Activated CD4-positive, alpha-beta memory T cell treated with anti-CD3 and anti-CD28 coated beads for 36 hours (primary cell): ENCODE results near the gene TMEM170B. TPM values are rescaled to one million over a fixed set of nuclear protein-coding genes. Genes with fewer than 3 reads are reported as not detected.

Source experiments
- CTCF ChIA-PET: fragments of 350-600 bp; sonication (Branson Sonifier 250); formaldehyde crosslinking; loops from one replicate; lab custom pipeline; 2021; ENCODE audit warnings: antibody characterized with exemption, inconsistent platforms; lab: Charles Lee
- POLR2A ChIA-PET: fragments of 350-600 bp; sonication (Branson Sonifier 250); formaldehyde crosslinking; loops from one replicate; lab custom pipeline; 2021; ENCODE audit warnings: antibody characterized with exemption; lab: Charles Lee
- DNase-seq: peaks from one replicate; pipeline ENCODE4 v3.0.0-alpha.2; 2020
- H3K27ac Mint-ChIP-seq: one replicate; pipeline ENCODE4 v1.8.0; 2021; ENCODE audit warnings: mixed read lengths
- H3K27me3 Mint-ChIP-seq: one replicate; pipeline ENCODE4 v1.8.0; 2021; ENCODE audit warnings: mixed read lengths
- H3K36me3 Mint-ChIP-seq: one replicate; pipeline ENCODE4 v1.8.0; 2021; ENCODE audit warnings: mixed read lengths
- H3K4me1 Mint-ChIP-seq: one replicate; pipeline ENCODE4 v1.8.0; 2021; ENCODE audit warnings: low read depth, mixed read lengths
- H3K4me3 Mint-ChIP-seq: one replicate; pipeline ENCODE4 v1.8.0; 2021; ENCODE audit warnings: mild to moderate bottlenecking, mixed read lengths
- H3K9me3 Mint-ChIP-seq: one replicate; pipeline ENCODE4 v1.8.0; 2021; ENCODE audit warnings: mixed read lengths
- intact Hi-C: fragments of 100-400 bp; cut with micrococcal nuclease; formaldehyde crosslinking; loops from one replicate; pipeline ENCODE4 v1.15.1; 2023
- total RNA-seq, 2 experiments: library from RNA; stranded (reverse); gene quantifications; one replicate each; pipeline ENCODE4 v1.2.3, GENCODE V29; 2021

The TMEM170B gene
- total RNA-seq, 2 experiments from 2014 or later, result 0.83 to 1.1 TPM

GRCh38 chr6:11609324-11610071 is 71.9 kb downstream of the TMEM170B start:
- Mint-ChIP-seq H3K4me1 (no peaks in the 10 kb centered on the region), H3K9me3 (no peaks in the 10 kb centered on the region), H3K36me3 (no peaks in the 10 kb centered on the region), H3K27me3 (peaks cover 15% of the 10 kb centered on the region), H3K4me3 (no peak overlapping the region), H3K27ac (no peak overlapping the region)
- ChIA-PET POLR2A (interaction anchor here (0.6 kb wide), 1 partner anchor 115 kb away, joined by 3 read pairs; no protein-coding TSS in a partner anchor), CTCF (interaction anchor here (0.6 kb wide), 1 partner anchor 853 kb away, joined by 5 read pairs; no protein-coding TSS in a partner anchor)
- intact Hi-C loops, result no loop called here
- no peak for DNase-seq

- ChIA-PET CTCF (interaction anchor here (1.0 kb wide), 1 partner anchor 677 kb away, joined by 3 read pairs; the partner anchor contains the start of gene EDN1), POLR2A (no interaction called here)
- intact Hi-C loops, result no loop called here
- Mint-ChIP-seq H3K36me3 (no peaks in the 10 kb centered on the region), H3K27me3 (peaks cover 7% of the 10 kb centered on the region), H3K27ac (no peak overlapping the region), H3K9me3 (no peaks in the 10 kb centered on the region), H3K4me3 (no peak overlapping the region), H3K4me1 (no peaks in the 10 kb centered on the region)
- DNase-seq, result no peak
These were observed 75.8 kb downstream of the TMEM170B start for GRCh38 chr6:11613336-11613735.

DNA sequence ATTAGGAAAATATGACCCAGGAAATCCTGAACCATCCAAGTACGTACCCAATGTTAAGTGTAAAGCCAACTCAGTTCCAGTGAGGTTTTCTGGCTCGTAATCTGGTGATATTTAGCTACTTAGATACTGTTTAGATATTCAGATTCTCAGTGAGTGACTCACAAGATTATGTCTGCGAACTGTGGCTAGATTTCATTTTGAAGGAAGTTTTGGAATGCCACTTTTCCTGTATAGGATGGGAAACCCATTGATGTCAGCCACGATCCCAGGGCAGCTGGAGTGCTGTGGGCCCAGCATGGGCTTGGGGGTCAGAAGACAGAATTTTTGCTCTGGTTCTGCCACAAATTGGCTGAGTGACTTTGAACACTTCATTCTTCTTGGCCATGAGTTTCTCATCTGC is 76.3 kb downstream of the TMEM170B start:
- intact Hi-C loops, result no loop called here
- Mint-ChIP-seq H3K27ac (no peak overlapping the region), H3K27me3 (peaks cover 6% of the 10 kb centered on the region), H3K4me1 (no peaks in the 10 kb centered on the region), H3K9me3 (no peaks in the 10 kb centered on the region), H3K4me3 (no peak overlapping the region), H3K36me3 (no peaks in the 10 kb centered on the region)
- ChIA-PET CTCF (interaction anchor here (1.0 kb wide), 1 partner anchor 677 kb away, joined by 3 read pairs; the partner anchor contains the start of gene EDN1), POLR2A (no interaction called here)
- DNase-seq, result no peak

DNA sequence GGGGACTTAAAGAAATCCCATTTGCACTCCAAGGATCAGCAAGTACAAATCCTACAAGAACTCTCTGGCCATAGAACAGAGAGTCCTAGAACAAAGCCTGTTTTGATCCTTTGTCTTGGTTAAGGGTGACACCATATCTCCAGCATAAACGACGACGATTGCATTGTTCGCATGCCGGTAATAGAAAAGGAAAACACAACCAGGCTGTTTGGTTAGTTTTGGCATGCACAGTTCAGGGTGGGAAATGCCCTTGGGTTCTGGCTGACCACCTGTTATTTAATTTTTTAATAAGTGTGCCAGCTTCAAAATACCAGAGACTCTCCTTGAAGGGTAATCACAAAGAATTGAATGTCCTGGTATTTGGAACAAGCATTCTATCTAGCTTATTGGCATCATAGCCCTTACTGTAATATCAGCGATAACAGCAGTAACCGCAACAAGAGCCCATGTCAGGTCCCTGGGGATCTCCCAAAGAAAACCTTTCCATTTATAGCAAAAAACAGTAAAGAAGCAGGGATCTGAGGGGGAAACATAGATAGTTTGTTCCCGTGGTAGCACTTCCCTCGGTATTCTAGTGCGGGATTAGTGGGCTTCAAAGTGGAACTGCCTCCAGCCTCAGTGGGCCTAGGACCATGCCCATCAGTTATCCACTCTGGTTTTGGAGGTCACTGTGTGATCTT is 77.1 kb downstream of the TMEM170B start:
- Mint-ChIP-seq H3K27ac (no peak overlapping the region), H3K4me1 (no peaks in the 10 kb centered on the region), H3K9me3 (no peaks in the 10 kb centered on the region), H3K4me3 (no peak overlapping the region), H3K27me3 (peaks cover 4% of the 10 kb centered on the region), H3K36me3 (no peaks in the 10 kb centered on the region)
- intact Hi-C loops, result no loop called here
- CTCF ChIA-PET, result no interaction called here
- POLR2A ChIA-PET, result no interaction called here
- no peak for DNase-seq

GRCh38 chr6:11615214-11615602 is 77.7 kb downstream of the TMEM170B start:
- Mint-ChIP-seq H3K4me3 (no peak overlapping the region), H3K27ac (no peak overlapping the region), H3K9me3 (no peaks in the 10 kb centered on the region), H3K36me3 (no peaks in the 10 kb centered on the region), H3K27me3 (peaks cover 4% of the 10 kb centered on the region), H3K4me1 (no peaks in the 10 kb centered on the region)
- POLR2A ChIA-PET, result no interaction called here
- intact Hi-C loops, result no loop called here
- CTCF ChIA-PET, result interaction anchor here (1.2 kb wide), 1 partner anchor 30 kb away, joined by 3 read pairs; no protein-coding TSS in a partner anchor
- no peak for DNase-seq

DNA sequence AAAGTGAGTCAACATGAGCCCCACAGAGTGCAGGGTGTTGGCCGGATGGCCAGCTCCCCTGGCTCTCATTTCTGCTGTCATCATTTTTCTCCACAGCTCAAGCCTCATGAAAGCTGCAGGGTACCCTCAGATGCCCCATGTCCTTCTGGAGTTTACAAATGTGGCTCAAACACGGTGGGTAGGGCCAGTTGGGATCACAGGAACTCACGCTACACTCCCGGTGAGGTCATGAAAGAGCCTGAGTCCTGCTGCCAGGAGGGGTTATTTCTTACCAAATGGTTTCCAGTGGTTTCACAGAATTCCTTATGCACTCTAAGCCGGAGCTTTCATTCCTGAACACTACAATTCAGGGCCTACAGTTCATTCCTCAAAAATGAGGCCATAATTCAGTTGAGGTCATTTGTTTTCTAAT is 78.7 kb downstream of the TMEM170B start:
- CTCF ChIA-PET, result interaction anchor here (0.7 to 1.2 kb wide), 3 partner anchors 31 to 674 kb away, joined by 3 read pairs; partner anchors contain the start of gene EDN1
- Mint-ChIP-seq H3K27ac (no peak overlapping the region), H3K36me3 (no peaks in the 10 kb centered on the region), H3K4me1 (no peaks in the 10 kb centered on the region), H3K4me3 (no peak overlapping the region), H3K27me3 (no peaks in the 10 kb centered on the region), H3K9me3 (no peaks in the 10 kb centered on the region)
- intact Hi-C loops, result no loop called here
- POLR2A ChIA-PET, result no interaction called here
- DNase-seq, result no peak

DNA sequence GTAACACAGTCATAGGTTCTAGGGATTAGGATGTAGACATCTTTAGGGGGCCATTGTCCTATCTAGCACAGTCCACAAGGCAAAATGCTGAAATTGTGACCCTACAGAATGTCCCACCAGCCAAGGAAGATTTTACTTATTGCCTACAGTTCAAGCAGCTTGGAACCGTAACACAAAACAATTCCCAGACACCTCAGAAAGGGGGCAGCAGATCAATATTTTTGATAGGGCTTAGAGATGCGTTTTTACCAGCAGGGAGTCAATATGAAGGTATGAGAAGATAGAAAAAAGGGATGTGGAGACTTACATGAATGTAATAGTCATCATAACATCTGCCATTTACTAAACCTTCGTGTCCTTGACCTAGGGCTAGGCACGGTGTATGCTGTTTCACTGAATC is 81.0 kb downstream of the TMEM170B start:
- H3K36me3 Mint-ChIP-seq, result no peaks in the 10 kb centered on the region
- H3K4me3 Mint-ChIP-seq, result no peak overlapping the region
- intact Hi-C loops, result no loop called here
- H3K9me3 Mint-ChIP-seq, result no peaks in the 10 kb centered on the region
- CTCF ChIA-PET, result interaction anchor here (0.7 to 1.3 kb wide), 2 partner anchors 672 to 986 kb away, joined by 4 to 5 read pairs; partner anchors contain the start of gene EDN1
- no peak for DNase-seq
- POLR2A ChIA-PET, result no interaction called here
- no peaks in the 10 kb centered on the region for H3K4me1 Mint-ChIP-seq
- no peaks in the 10 kb centered on the region for H3K27me3 Mint-ChIP-seq
- no peak overlapping the region for H3K27ac Mint-ChIP-seq

DNA sequence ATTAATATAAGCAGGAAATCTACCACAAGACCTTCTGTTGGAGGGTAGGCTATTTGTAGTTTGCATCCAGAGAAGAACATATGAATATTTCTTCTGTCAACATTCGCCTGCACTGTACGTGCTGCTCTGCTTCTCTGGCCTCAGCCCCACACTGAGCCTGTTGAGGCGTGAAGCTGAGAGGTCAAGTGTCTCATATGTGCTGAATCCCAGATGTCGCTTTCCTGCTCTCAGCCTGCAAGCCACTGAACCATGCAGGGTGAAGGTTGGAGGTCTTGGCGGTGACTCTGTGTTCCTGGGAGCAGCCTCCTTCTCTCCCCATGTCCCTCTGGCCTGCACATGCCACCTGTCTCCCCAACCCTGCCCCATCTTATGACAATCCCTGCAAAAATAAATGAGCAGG is 83.6 kb downstream of the TMEM170B start:
- intact Hi-C loops, result no loop called here
- Mint-ChIP-seq H3K27me3 (no peaks in the 10 kb centered on the region), H3K36me3 (no peaks in the 10 kb centered on the region), H3K4me3 (no peak overlapping the region), H3K27ac (no peak overlapping the region), H3K9me3 (no peaks in the 10 kb centered on the region), H3K4me1 (no peaks in the 10 kb centered on the region)
- CTCF ChIA-PET, result no interaction called here
- POLR2A ChIA-PET, result no interaction called here
- no peak for DNase-seq

DNA sequence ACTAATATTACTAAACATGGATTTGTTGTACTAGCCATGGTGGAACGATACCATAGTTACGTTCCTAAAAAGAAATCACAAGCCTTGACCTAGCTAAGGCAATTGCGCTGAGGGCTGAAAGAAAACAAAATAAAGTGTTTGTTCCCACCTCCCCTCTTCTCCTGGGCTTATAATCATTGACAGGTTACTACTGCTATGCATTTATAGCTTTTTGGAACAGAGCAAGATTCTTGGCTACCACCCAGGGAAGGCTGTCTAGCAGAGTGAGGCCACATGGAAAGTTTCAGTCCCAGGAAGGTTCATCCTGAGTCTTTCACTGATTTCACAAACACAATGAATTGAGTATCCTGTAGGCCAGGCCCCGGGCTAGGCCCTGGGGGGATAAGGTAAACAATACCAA is 84.6 kb downstream of the TMEM170B start:
- DNase-seq, result no peak
- POLR2A ChIA-PET, result no interaction called here
- no peak overlapping the region for H3K27ac Mint-ChIP-seq
- H3K4me3 Mint-ChIP-seq, result no peak overlapping the region
- no peaks in the 10 kb centered on the region for H3K36me3 Mint-ChIP-seq
- intact Hi-C loops, result no loop called here
- H3K27me3 Mint-ChIP-seq, result no peaks in the 10 kb centered on the region
- H3K4me1 Mint-ChIP-seq, result no peaks in the 10 kb centered on the region
- CTCF ChIA-PET, result interaction anchor here (1.0 kb wide), 1 partner anchor 612 kb away, joined by 3 read pairs; no protein-coding TSS in a partner anchor
- H3K9me3 Mint-ChIP-seq, result no peaks in the 10 kb centered on the region

GRCh38 chr6:11623272-11623671 is 85.7 kb downstream of the TMEM170B start:
- H3K4me3 Mint-ChIP-seq, result no peak overlapping the region
- H3K4me1 Mint-ChIP-seq, result no peaks in the 10 kb centered on the region
- intact Hi-C loops, result no loop called here
- no peaks in the 10 kb centered on the region for H3K9me3 Mint-ChIP-seq
- ChIA-PET POLR2A (no interaction called here), CTCF (no interaction called here)
- no peak overlapping the region for H3K27ac Mint-ChIP-seq
- no peaks in the 10 kb centered on the region for H3K36me3 Mint-ChIP-seq
- H3K27me3 Mint-ChIP-seq, result peaks cover 5% of the 10 kb centered on the region
- no peak for DNase-seq

DNA sequence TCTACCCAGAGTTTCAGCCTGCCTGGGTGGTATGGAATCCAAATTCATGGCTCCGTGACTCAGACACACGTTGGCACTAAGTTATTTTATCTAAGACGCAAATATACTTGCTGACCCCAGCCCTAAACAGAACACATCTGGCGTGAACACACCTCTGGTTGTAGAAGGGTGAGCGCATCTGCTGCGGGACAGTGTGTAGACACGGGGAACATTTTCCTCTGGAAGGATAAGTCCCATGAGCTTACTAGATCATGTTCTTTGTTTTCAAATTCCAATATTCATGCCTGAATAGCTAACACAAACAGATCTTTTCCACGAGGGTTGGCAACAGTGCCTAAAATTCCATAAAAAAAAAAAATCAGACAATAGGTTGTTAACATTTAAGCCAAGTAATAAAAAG is 87.8 kb downstream of the TMEM170B start:
- peaks cover 6% of the 10 kb centered on the region for H3K27me3 Mint-ChIP-seq
- intact Hi-C loops, result no loop called here
- no peak overlapping the region for H3K4me3 Mint-ChIP-seq
- ChIA-PET CTCF (no interaction called here), POLR2A (no interaction called here)
- no peak for DNase-seq
- no peaks in the 10 kb centered on the region for H3K4me1 Mint-ChIP-seq
- H3K9me3 Mint-ChIP-seq, result no peaks in the 10 kb centered on the region
- H3K36me3 Mint-ChIP-seq, result no peaks in the 10 kb centered on the region
- no peak overlapping the region for H3K27ac Mint-ChIP-seq

DNA sequence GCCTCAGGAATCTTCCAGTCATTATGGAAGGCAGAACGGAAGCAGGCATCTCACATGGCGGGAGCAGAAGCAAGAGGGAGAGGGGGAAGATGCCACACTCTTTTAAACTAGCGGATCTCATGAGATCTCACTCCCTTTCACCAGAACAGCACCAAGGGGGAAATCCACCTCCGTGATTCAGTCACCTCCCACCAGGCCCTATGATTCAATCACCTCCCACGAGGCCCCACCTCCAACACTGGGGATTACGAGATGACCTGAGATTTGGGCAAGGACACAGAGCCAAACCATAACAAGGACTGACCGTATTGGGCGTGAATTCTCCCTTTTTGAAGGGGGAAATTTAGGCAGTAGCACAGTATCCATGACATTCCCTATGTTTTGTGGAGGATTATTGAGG is 88.8 kb downstream of the TMEM170B start:
- Mint-ChIP-seq H3K4me1 (no peaks in the 10 kb centered on the region), H3K9me3 (no peaks in the 10 kb centered on the region), H3K27me3 (peaks cover 8% of the 10 kb centered on the region), H3K36me3 (no peaks in the 10 kb centered on the region), H3K27ac (no peak overlapping the region), H3K4me3 (no peak overlapping the region)
- intact Hi-C loops, result no loop called here
- ChIA-PET CTCF (no interaction called here), POLR2A (no interaction called here)
- DNase-seq, result no peak
